GM12875 (cell line): ENCODE data around the gene CCDC3.

ENCODE experiments used
- H3K4me3 ChIP-seq: one replicate; pipeline ENCODE4 v1.5.1; 2011; ENCODE audit warnings: low read depth, low read length, control low read depth
- CTCF ChIP-seq: IDR thresholded peaks from 2 replicates; pipeline ENCODE4 v1.5.1; 2011; ENCODE audit warnings: low read depth, mild to moderate bottlenecking, control low read depth, inconsistent platforms, low read length, moderate library complexity, borderline replicate concordance; ENCODE audit not compliant: insufficient read depth

Gene CCDC3

DNA sequence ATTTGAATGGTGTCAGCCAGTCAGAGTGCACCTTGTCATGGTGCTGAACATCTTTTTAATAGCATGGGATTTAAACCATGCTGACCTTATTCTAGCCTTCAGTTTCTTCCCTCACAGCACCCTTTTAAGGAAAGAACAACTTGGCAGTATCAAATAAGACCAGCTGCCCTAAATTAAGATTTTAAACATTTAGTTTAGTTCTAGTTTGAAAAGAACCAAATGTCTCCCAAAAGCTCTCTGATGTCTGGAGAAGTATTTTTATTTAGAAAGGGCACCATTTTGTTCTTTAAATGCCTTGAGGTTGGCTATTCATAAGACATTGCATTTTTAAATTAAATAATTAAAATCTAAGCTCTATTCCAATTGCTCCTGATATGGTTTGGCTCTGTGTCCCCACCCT lies 121.1 kb downstream of the CCDC3 start:
- H3K4me3 ChIP-seq = no peak overlapping the region
- no peak for TF ChIP-seq CTCF

DNA sequence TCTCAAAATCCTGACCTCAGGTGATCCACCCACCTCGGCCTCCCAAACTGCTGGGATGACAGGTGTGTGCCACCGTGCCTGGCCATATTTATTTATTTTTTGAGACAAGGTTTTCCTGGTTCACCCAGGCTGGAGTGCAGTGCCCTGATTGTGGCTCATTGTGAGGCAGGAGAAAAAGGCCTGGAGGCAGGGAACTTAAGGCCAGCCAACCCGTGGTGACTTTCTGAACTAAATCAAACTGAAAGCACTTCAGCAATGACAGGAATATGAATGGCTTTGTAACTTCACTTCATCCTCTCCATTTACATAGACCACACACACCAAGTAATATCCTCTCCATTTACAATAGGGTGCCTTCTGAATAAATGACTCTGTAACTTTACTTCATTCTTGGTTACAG lies 124.4 kb downstream of the CCDC3 start:
- no peak overlapping the region for H3K4me3 ChIP-seq
- TF ChIP-seq CTCF = no peak

- TF ChIP-seq CTCF = no peak
- no peak overlapping the region for H3K4me3 ChIP-seq
Measured at GRCh38 chr10:12876266-12876665, 125.2 kb downstream of the CCDC3 start.

GRCh38 chr10:12875100-12875499 lies 126.4 kb downstream of the CCDC3 start:
- no peak for TF ChIP-seq CTCF
- H3K4me3 ChIP-seq = no peak overlapping the region

GRCh38 chr10:12874501-12874900 lies 127.0 kb downstream of the CCDC3 start:
- no peak for TF ChIP-seq CTCF
- H3K4me3 ChIP-seq = no peak overlapping the region

- no peak for TF ChIP-seq CTCF
- no peak overlapping the region for H3K4me3 ChIP-seq
Measured at GRCh38 chr10:12873172-12873571, 128.3 kb downstream of the CCDC3 start.

DNA sequence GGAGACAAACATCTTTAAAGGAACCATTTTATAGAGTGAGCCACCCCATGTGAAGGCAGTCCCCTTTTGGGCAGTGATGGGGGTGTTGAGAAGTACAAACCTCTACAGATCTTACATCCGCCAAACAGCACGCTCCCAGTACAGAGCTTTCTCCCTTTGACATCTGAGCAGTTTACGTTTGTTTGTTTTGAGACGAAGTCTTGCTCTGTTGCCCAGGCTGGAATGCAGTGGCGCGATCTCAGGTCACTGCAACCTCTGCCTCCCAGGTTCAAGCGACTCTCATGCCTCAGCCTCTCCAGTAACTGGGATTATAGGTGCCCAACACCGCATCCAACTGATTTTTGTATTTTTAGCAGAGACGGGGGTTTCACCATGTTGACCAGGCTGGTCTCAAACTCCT lies 128.9 kb downstream of the CCDC3 start:
- no peak overlapping the region for H3K4me3 ChIP-seq
- no peak for TF ChIP-seq CTCF
